ENCODE measurements around the gene CPLX1.
A peak's percentile ranks its signal among the peaks of the same experiment; 100 is the strongest.
"Not testable (repeated sequence)": the region's sequence is repeated elsewhere in the genome, so short reads cannot be mapped to it uniquely, and the experiment has no call there.

Gene CPLX1

GRCh38 chr4:780716-781492, 45.0 kb downstream of the CPLX1 start:
- Histone ChIP-seq H3K9me3 (ENCODE audit: control insufficient read depth, low read length) (no peaks in the 10 kb centered on the region), H3K9ac (ENCODE audit: low read length) (peak overlapping the region; percentile 96)

GRCh38 chr4:780255-780654, 45.7 kb downstream of the CPLX1 start:
- H3K4me1 ChIP-seq (ENCODE audit: control insufficient read depth, insufficient read depth, low read length): peaks cover 31% of the 10 kb centered on the region
- H3K9ac ChIP-seq (ENCODE audit: low read length): peak overlapping the region; percentile 96
- H3K4me3 ChIP-seq (ENCODE audit: low read length): peak overlapping the region; percentile 90
- H3K27me3 ChIP-seq (ENCODE audit: control insufficient read depth, insufficient read depth, low read length); H3K9me3 ChIP-seq (ENCODE audit: control insufficient read depth, low read length); H3K36me3 ChIP-seq (ENCODE audit: control insufficient read depth, insufficient read depth, low read length): not testable (repeated sequence)

More at GRCh38 chr4:780716-781492, 45.0 kb downstream of the CPLX1 start:
- Histone ChIP-seq H3K4me1 (ENCODE audit: control insufficient read depth, insufficient read depth, low read length) (peaks cover 31% of the 10 kb centered on the region), H3K4me3 (ENCODE audit: low read length) (peak overlapping the region; percentile 90), H3K27me3 (ENCODE audit: control insufficient read depth, insufficient read depth, low read length) (peaks cover 7% of the 10 kb centered on the region), H3K36me3 (ENCODE audit: control insufficient read depth, insufficient read depth, low read length) (peaks cover 7% of the 10 kb centered on the region)

GRCh38 chr4:779555-779954, 46.4 kb downstream of the CPLX1 start:
- Histone ChIP-seq H3K9me3 (ENCODE audit: control insufficient read depth, low read length) (no peaks in the 10 kb centered on the region), H3K36me3 (ENCODE audit: control insufficient read depth, insufficient read depth, low read length) (peaks cover 7% of the 10 kb centered on the region), H3K4me1 (ENCODE audit: control insufficient read depth, insufficient read depth, low read length) (peaks cover 31% of the 10 kb centered on the region), H3K27me3 (ENCODE audit: control insufficient read depth, insufficient read depth, low read length) (no peaks in the 10 kb centered on the region), H3K9ac (ENCODE audit: low read length) (no peak overlapping the region), H3K4me3 (ENCODE audit: low read length) (no peak overlapping the region)

GRCh38 chr4:777520-778262, 48.2 kb downstream of the CPLX1 start:
- Histone ChIP-seq H3K9me3 (ENCODE audit: control insufficient read depth, low read length) (no peaks in the 10 kb centered on the region), H3K36me3 (ENCODE audit: control insufficient read depth, insufficient read depth, low read length) (peaks cover 7% of the 10 kb centered on the region), H3K4me3 (ENCODE audit: low read length) (no peak overlapping the region), H3K9ac (ENCODE audit: low read length) (no peak overlapping the region), H3K4me1 (ENCODE audit: control insufficient read depth, insufficient read depth, low read length) (peaks cover 33% of the 10 kb centered on the region), H3K27me3 (ENCODE audit: control insufficient read depth, insufficient read depth, low read length) (no peaks in the 10 kb centered on the region)

GRCh38 chr4:776743-777441, 49.0 kb downstream of the CPLX1 start:
- Histone ChIP-seq H3K4me1 (ENCODE audit: control insufficient read depth, insufficient read depth, low read length) (peaks cover 31% of the 10 kb centered on the region), H3K9me3 (ENCODE audit: control insufficient read depth, low read length) (no peaks in the 10 kb centered on the region), H3K9ac (ENCODE audit: low read length) (no peak overlapping the region), H3K27me3 (ENCODE audit: control insufficient read depth, insufficient read depth, low read length) (no peaks in the 10 kb centered on the region), H3K4me3 (ENCODE audit: low read length) (no peak overlapping the region), H3K36me3 (ENCODE audit: control insufficient read depth, insufficient read depth, low read length) (peaks cover 7% of the 10 kb centered on the region)

- H3K9me3 ChIP-seq (ENCODE audit: control insufficient read depth, low read length); H3K27me3 ChIP-seq (ENCODE audit: control insufficient read depth, insufficient read depth, low read length); H3K9ac ChIP-seq (ENCODE audit: low read length); H3K36me3 ChIP-seq (ENCODE audit: control insufficient read depth, insufficient read depth, low read length); H3K4me3 ChIP-seq (ENCODE audit: low read length): not testable (repeated sequence)
- H3K4me1 ChIP-seq (ENCODE audit: control insufficient read depth, insufficient read depth, low read length): peaks cover 27% of the 10 kb centered on the region
These were observed 50.4 kb downstream of the CPLX1 start for GRCh38 chr4:775485-775884.

- H3K9ac ChIP-seq (ENCODE audit: low read length); H3K9me3 ChIP-seq (ENCODE audit: control insufficient read depth, low read length); H3K27me3 ChIP-seq (ENCODE audit: control insufficient read depth, insufficient read depth, low read length); H3K36me3 ChIP-seq (ENCODE audit: control insufficient read depth, insufficient read depth, low read length); H3K4me3 ChIP-seq (ENCODE audit: low read length): not testable (repeated sequence)
- peaks cover 17% of the 10 kb centered on the region for H3K4me1 ChIP-seq (ENCODE audit: control insufficient read depth, insufficient read depth, low read length)
These were observed 51.4 kb downstream of the CPLX1 start for GRCh38 chr4:774419-775092.

- H3K4me3 ChIP-seq (ENCODE audit: low read length): no peak overlapping the region
- no peak overlapping the region for H3K9ac ChIP-seq (ENCODE audit: low read length)
- no peaks in the 10 kb centered on the region for H3K27me3 ChIP-seq (ENCODE audit: control insufficient read depth, insufficient read depth, low read length)
- H3K36me3 ChIP-seq (ENCODE audit: control insufficient read depth, insufficient read depth, low read length): no peaks in the 10 kb centered on the region
- H3K9me3 ChIP-seq (ENCODE audit: control insufficient read depth, low read length): no peaks in the 10 kb centered on the region
- H3K4me1 ChIP-seq (ENCODE audit: control insufficient read depth, insufficient read depth, low read length): peaks cover 10% of the 10 kb centered on the region
These were observed 52.7 kb downstream of the CPLX1 start for GRCh38 chr4:773214-773613.

- Histone ChIP-seq H3K4me1 (ENCODE audit: control insufficient read depth, insufficient read depth, low read length) (peaks cover 10% of the 10 kb centered on the region), H3K9ac (ENCODE audit: low read length) (no peak overlapping the region), H3K4me3 (ENCODE audit: low read length) (no peak overlapping the region), H3K27me3 (ENCODE audit: control insufficient read depth, insufficient read depth, low read length) (no peaks in the 10 kb centered on the region), H3K9me3 (ENCODE audit: control insufficient read depth, low read length) (no peaks in the 10 kb centered on the region), H3K36me3 (ENCODE audit: control insufficient read depth, insufficient read depth, low read length) (no peaks in the 10 kb centered on the region)
These were observed 53.2 kb downstream of the CPLX1 start for GRCh38 chr4:772776-773175.

- Histone ChIP-seq H3K4me1 (ENCODE audit: control insufficient read depth, insufficient read depth, low read length) (peaks cover 10% of the 10 kb centered on the region), H3K36me3 (ENCODE audit: control insufficient read depth, insufficient read depth, low read length) (no peaks in the 10 kb centered on the region)
These were observed 53.8 kb downstream of the CPLX1 start for GRCh38 chr4:772118-772517.

GRCh38 chr4:771464-771863, 54.5 kb downstream of the CPLX1 start:
- H3K9ac ChIP-seq (ENCODE audit: low read length): no peak overlapping the region
- no peaks in the 10 kb centered on the region for H3K36me3 ChIP-seq (ENCODE audit: control insufficient read depth, insufficient read depth, low read length)
- no peaks in the 10 kb centered on the region for H3K27me3 ChIP-seq (ENCODE audit: control insufficient read depth, insufficient read depth, low read length)
- H3K4me1 ChIP-seq (ENCODE audit: control insufficient read depth, insufficient read depth, low read length): peaks cover 10% of the 10 kb centered on the region
- no peaks in the 10 kb centered on the region for H3K9me3 ChIP-seq (ENCODE audit: control insufficient read depth, low read length)
- H3K4me3 ChIP-seq (ENCODE audit: low read length): no peak overlapping the region

More at GRCh38 chr4:772118-772517, 53.8 kb downstream of the CPLX1 start:
- Histone ChIP-seq H3K27me3 (ENCODE audit: control insufficient read depth, insufficient read depth, low read length) (no peaks in the 10 kb centered on the region), H3K4me3 (ENCODE audit: low read length) (no peak overlapping the region), H3K9ac (ENCODE audit: low read length) (no peak overlapping the region), H3K9me3 (ENCODE audit: control insufficient read depth, low read length) (no peaks in the 10 kb centered on the region)

Measured in mucosa of stomach (tissue), 1 donor.